ENCODE data around the gene HAX1.

DNA sequence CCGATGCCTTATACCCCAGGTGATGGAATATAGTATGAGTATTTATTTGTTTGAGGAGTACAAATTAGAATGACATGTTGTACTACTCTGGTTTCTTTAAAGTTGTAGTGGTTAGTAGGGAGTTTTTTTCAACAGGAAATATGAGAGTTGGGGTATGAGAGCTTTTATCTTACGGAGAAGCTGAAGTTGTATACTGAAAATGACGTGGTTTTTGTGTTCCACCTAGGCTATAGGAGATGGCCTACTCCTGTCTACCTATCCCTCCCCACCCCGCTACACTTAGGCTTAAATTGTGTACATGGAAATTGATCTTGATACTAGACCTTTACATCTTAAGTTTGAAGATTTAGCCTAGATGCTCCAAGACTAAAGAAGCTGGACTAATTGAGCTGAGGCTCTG is 6.8 kb upstream of the HAX1 start:
- no peak for TF ChIP-seq GATA2 (IDR thresholded peaks at IDR 0.05; ENCODE audit: low read depth, low read length)
- no peak for TF ChIP-seq GATA3 (IDR thresholded peaks at IDR 0.05; ENCODE audit: low read depth, low read length)

Data from SH-SY5Y (cell line).